Activated CD4-positive, alpha-beta T cell treated with anti-CD3 and anti-CD28 coated beads, Interleukin-2, amount 10 ng/mL, durations not matched to agents 7 days and 5 days (primary cell): ENCODE measurements around the gene ILK. TPM values are rescaled to one million over a fixed set of nuclear protein-coding genes. Genes with fewer than 3 reads are reported as not detected.
A peak's percentile ranks its signal among the peaks of the same experiment; 100 is the strongest.

Experiments used
- CTCF ChIA-PET: fragments of 350-600 bp; sonication (Branson Sonifier 250); formaldehyde crosslinking; loops from one replicate; lab custom pipeline; 2021; ENCODE audit warnings: antibody characterized with exemption; lab: Charles Lee
- POLR2A ChIA-PET: fragments of 350-600 bp; sonication (Branson Sonifier 250); formaldehyde crosslinking; loops from one replicate; lab custom pipeline; 2021; ENCODE audit warnings: antibody characterized with exemption; lab: Charles Lee
- DNase-seq: peaks from one replicate; pipeline ENCODE4 v3.0.0-alpha.2; 2020
- H3K27ac Mint-ChIP-seq: one replicate; pipeline ENCODE4 v1.8.0; 2021; ENCODE audit warnings: mild to moderate bottlenecking, moderate library complexity, mixed read lengths
- H3K27me3 Mint-ChIP-seq: one replicate; pipeline ENCODE4 v1.8.0; 2021; ENCODE audit warnings: mixed read lengths
- H3K36me3 Mint-ChIP-seq: one replicate; pipeline ENCODE4 v1.8.0; 2021; ENCODE audit warnings: low read depth, mixed read lengths
- H3K4me1 Mint-ChIP-seq: one replicate; pipeline ENCODE4 v1.8.0; 2021; ENCODE audit warnings: mixed read lengths
- H3K4me3 Mint-ChIP-seq: one replicate; pipeline ENCODE4 v1.8.0; 2021; ENCODE audit warnings: mild to moderate bottlenecking, moderate library complexity, mixed read lengths
- H3K9me3 Mint-ChIP-seq: one replicate; pipeline ENCODE4 v1.8.0; 2021; ENCODE audit warnings: mixed read lengths
- total RNA-seq, 2 experiments: library from RNA; stranded (reverse); gene quantifications; one replicate each; pipeline ENCODE4 v1.2.3, GENCODE V29; 2021

The ILK gene
- total RNA-seq, 2 experiments from 2014 or later, result 155 to 163 TPM

DNA sequence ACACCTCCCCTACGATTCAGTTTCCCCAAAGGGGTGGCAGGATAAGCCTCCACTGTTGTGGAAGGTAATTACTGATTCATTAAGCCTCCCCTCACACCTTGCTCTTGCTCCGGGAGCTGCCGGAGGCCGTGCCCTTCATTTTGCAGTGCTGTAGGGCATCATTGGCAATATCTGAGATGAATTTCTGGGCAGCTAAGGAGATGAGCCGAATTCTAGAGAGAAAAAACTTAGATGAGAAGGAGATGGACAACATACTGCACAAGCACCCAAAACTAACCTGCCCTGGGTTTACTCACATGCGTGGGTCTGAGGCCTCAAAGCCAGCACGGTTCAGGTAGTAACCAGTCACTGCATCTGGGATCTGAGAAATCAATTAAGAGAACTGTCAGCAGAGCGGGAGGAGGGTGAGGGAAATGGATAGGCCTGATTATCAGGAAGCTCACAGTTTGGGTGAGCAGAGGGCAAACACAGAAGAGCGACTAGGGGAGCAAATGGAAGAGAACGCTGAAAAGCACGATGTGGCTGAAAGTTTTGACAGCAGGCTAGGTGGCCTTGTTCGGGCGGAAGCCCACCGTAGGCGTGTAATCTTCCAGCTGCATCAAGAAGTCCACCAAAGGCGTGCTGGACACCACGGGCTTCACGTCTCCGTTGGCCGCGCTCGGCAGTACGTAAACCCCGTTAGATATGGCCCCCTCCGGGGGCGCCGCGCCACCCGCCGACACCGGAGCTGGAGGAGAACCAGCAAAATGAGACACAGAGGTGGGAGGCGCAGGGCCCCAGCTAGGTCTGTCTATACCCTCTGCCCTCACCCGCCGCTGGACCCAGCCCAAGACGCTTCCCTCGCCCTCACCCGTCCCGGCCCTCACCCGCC is 7.8 kb downstream of the ILK start:
- H3K4me3 Mint-ChIP-seq, result peak overlapping the region; percentile 80
- no peaks in the 10 kb centered on the region for H3K9me3 Mint-ChIP-seq
- ChIA-PET POLR2A (interaction anchor here (0.7 to 1.8 kb wide), 4 partner anchors 9 to 252 kb away, joined by 3 to 7 read pairs (median 5); partner anchors contain the start of gene MRPL17), CTCF (interaction anchor here (0.8 to 3.8 kb wide), 11 partner anchors 10 to 232 kb away, joined by 3 to 14 read pairs (median 5); partner anchors contain the start of gene MRPL17)
- H3K27ac Mint-ChIP-seq, result peak overlapping the region; percentile 85
- peak; percentile 30 for DNase-seq
- H3K4me1 Mint-ChIP-seq, result peaks cover 42% of the 10 kb centered on the region
- H3K27me3 Mint-ChIP-seq, result no peaks in the 10 kb centered on the region
- H3K36me3 Mint-ChIP-seq, result peaks cover 58% of the 10 kb centered on the region

DNA sequence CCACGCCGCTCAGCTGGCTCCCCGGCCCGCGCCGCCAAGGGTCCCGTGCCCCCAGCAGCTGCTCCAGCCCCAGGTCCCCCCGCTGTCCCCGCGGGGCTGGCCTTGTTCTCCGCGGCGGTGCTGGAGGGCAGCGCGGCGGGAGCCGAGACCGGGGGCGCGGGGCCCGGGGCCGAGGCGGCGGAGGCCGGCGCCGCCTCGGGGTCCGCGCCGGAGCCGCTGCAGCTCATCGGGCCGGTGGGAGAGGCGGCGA is 8.3 kb downstream of the ILK start:
- no peak for DNase-seq
- no peaks in the 10 kb centered on the region for H3K9me3 Mint-ChIP-seq
- CTCF ChIA-PET, result interaction anchor here (0.8 to 3.8 kb wide), 12 partner anchors 10 to 233 kb away, joined by 3 to 14 read pairs (median 5); partner anchors contain the start of gene MRPL17
- H3K4me1 Mint-ChIP-seq, result peaks cover 43% of the 10 kb centered on the region
- H3K27ac Mint-ChIP-seq, result peak overlapping the region; percentile 85
- H3K4me3 Mint-ChIP-seq, result peak overlapping the region; percentile 80
- peaks cover 59% of the 10 kb centered on the region for H3K36me3 Mint-ChIP-seq
- H3K27me3 Mint-ChIP-seq, result no peaks in the 10 kb centered on the region
- POLR2A ChIA-PET, result interaction anchor here (0.7 to 1.8 kb wide), 4 partner anchors 9 to 252 kb away, joined by 3 to 7 read pairs (median 5); partner anchors contain the start of gene MRPL17

DNA sequence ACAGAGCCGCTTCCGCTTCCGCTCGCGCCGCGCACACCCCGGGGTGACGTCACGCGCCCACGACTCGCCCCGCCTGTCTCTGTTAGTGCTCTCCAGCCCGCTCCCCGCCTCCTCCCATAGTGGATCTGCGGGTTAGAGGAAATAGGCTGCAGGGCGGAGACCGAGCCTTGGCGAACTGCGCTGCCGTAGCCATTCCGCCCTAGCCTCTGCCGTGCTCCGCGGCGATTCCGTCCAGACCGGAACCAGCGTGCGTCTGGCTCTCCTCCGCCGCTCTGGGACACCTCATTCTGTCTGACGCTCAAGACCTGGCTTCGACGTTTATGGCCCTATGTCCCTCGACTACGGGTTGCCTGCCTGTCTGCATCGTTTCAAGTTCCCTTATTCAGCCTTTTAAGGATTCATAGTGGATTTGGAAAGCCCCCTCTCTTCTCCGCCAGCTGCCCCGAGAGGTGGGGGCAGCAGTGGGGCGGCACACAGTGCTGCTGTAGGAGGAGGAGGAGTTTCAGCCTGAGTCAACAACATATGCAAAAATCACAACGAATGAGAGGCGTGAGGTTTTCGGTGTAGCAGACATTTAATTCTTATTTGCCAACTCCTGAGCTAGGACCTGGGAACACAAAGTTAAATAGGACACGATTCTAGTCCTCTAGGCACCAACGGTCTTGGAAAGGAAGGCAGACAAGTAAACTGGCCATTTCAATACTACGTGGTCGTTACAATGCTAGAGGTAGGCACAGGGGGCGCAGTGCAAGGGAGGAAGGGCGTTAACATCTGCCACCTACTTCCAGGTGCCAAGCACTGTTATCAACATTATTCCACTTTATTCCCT is 8.9 kb downstream of the ILK start, which contains the start of gene TAF10:
TAF10 (minus strand) TSS at position 4 of the 829 bp plus-strand sequence. CDS start 27 bp downstream, outside the sequence.
- no peaks in the 10 kb centered on the region for H3K9me3 Mint-ChIP-seq
- POLR2A ChIA-PET, result interaction anchor here (0.7 to 1.8 kb wide), 4 partner anchors 10 to 251 kb away, joined by 3 to 7 read pairs (median 5); partner anchors contain the start of gene MRPL17
- peaks cover 42% of the 10 kb centered on the region for H3K4me1 Mint-ChIP-seq
- CTCF ChIA-PET, result interaction anchor here (0.8 to 3.8 kb wide), 14 partner anchors 8 to 233 kb away, joined by 3 to 14 read pairs (median 4); partner anchors contain the start of genes ILK and MRPL17
- no peaks in the 10 kb centered on the region for H3K27me3 Mint-ChIP-seq
- peak within 1 kb of the TSS; percentile 80 for H3K4me3 Mint-ChIP-seq
- peaks cover 57% of the 10 kb centered on the region for H3K36me3 Mint-ChIP-seq
- peak; percentile 96 for DNase-seq
- peak within 1 kb of the TSS; percentile 85 for H3K27ac Mint-ChIP-seq

DNA sequence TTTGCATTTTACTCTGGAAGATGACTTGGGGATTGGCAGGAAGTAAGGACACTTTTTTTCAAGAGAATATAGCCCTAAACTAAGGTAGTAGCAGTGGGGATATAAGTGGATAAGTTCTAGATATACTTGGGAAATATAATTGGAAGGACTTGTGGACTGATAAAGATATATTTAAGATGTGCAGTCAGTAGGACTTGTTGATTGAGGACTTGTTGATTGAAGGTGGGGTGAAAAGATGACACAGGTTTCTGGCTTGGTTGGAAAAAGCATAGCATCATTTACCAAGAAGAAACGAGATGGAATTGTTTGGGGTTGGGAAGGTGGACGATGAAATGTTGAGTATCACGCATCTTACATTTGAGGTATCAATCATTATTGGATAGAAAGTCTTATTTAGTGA is 9.9 kb downstream of the ILK start:
- Mint-ChIP-seq H3K27me3 (no peaks in the 10 kb centered on the region), H3K36me3 (peaks cover 47% of the 10 kb centered on the region), H3K4me1 (peaks cover 33% of the 10 kb centered on the region), H3K27ac (no peak overlapping the region), H3K4me3 (no peak overlapping the region), H3K9me3 (no peaks in the 10 kb centered on the region)
- ChIA-PET CTCF (interaction anchor here (1.3 to 3.8 kb wide), 6 partner anchors 9 to 82 kb away, joined by 4 to 14 read pairs (median 6); partner anchors contain the start of genes ILK and MRPL17), POLR2A (no interaction called here)
- DNase-seq, result no peak

DNA sequence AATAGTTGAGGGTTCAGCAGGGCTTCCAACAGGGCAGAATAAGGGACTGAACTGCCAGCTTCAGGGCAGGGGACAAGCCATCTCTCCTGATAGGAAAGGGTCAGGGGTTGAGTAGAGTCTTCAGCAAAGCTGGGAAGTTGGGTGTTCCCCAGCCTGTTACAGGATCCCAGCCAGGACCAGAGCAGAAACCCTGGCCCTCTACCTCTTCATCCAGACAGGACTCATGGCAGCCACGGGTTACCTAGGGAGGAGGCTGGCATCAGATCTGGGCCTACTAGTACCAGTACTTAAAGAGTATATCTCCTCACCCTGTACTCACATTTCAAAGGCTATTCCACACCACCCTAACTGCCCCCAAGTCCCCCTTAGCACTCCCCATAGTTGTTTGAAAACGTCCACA is 10.9 kb downstream of the ILK start:
- CTCF ChIA-PET, result interaction anchor here (3.8 kb wide), 1 partner anchor 69 kb away, joined by 14 read pairs; the partner anchor contains the start of gene MRPL17
- DNase-seq, result no peak

DNA sequence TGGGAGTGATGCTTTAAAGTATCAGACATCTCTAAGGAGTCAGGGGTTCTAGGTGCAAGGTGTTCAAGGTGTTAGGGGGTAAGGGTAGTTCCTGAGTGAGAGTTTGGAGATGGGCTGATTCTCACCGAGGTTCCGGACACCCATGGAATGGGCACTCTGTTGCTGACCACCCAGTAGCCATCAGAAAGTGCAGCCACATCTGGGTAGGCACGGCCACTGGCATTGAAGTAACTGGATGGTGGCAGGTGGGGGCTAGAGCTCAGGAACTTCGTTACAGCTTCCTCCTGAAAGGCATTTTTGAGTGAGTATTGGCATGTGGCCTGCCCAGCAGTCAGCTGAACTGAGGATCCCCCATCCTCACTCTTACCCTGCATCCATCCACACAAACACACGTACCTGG is 11.5 kb downstream of the ILK start:
- H3K27me3 Mint-ChIP-seq, result no peaks in the 10 kb centered on the region

More for the DNA sequence above, 10.9 kb downstream of the ILK start:
- Mint-ChIP-seq H3K27me3 (no peaks in the 10 kb centered on the region), H3K4me3 (no peak overlapping the region), H3K4me1 (peaks cover 27% of the 10 kb centered on the region), H3K36me3 (peaks cover 39% of the 10 kb centered on the region), H3K27ac (no peak overlapping the region), H3K9me3 (no peaks in the 10 kb centered on the region)
- POLR2A ChIA-PET, result no interaction called here

DNA sequence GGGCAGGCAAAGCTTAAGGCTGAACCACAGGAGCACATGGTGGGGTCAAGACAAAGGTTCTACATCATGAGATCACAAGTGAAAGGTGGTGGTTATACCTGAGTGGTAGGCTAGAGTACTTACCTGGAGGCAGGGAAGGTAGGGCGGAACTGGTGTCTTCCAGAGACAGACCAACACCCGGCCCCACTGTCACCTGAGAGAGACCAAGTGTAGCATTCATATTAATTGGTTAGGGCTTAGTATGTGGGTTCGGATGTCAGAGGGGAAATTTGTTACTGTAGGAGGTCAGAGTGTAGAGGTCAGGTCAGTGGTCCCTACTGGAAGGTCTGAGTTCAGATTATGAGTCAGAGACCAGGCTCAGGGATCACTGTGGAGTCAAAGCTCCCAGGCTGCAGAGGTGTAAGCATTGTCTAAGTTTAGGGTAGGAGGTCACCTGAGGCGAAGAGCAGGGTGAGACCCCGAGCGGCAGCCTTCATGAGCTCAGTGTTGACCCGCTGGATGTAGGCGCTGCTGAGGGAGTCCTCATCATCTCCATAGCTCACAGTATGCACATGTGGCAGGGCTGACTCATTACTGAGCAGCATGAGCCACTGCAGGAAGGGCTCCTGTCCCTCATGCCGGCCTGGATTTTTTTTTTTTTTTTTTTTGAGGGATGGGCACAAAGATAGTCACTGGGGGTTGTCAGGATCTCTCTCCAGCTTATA is 12.5 kb downstream of the ILK start:
- H3K4me3 Mint-ChIP-seq, result no peak overlapping the region
- ChIA-PET CTCF (interaction anchor here (1.1 to 1.5 kb wide), 3 partner anchors 12 to 67 kb away, joined by 3 to 4 read pairs (median 3); partner anchors contain the start of gene MRPL17), POLR2A (interaction anchor here (1.2 kb wide), 1 partner anchor 11 kb away, joined by 3 read pairs; no protein-coding TSS in a partner anchor)

More for the DNA sequence above, 11.5 kb downstream of the ILK start:
- H3K36me3 Mint-ChIP-seq, result peaks cover 33% of the 10 kb centered on the region
- DNase-seq, result no peak
- peaks cover 21% of the 10 kb centered on the region for H3K4me1 Mint-ChIP-seq
- H3K4me3 Mint-ChIP-seq, result no peak overlapping the region
- POLR2A ChIA-PET, result no interaction called here
- H3K27ac Mint-ChIP-seq, result no peak overlapping the region
- CTCF ChIA-PET, result interaction anchor here (1.1 to 1.5 kb wide), 3 partner anchors 11 to 68 kb away, joined by 3 to 4 read pairs (median 3); partner anchors contain the start of gene MRPL17
- H3K9me3 Mint-ChIP-seq, result no peaks in the 10 kb centered on the region

DNA sequence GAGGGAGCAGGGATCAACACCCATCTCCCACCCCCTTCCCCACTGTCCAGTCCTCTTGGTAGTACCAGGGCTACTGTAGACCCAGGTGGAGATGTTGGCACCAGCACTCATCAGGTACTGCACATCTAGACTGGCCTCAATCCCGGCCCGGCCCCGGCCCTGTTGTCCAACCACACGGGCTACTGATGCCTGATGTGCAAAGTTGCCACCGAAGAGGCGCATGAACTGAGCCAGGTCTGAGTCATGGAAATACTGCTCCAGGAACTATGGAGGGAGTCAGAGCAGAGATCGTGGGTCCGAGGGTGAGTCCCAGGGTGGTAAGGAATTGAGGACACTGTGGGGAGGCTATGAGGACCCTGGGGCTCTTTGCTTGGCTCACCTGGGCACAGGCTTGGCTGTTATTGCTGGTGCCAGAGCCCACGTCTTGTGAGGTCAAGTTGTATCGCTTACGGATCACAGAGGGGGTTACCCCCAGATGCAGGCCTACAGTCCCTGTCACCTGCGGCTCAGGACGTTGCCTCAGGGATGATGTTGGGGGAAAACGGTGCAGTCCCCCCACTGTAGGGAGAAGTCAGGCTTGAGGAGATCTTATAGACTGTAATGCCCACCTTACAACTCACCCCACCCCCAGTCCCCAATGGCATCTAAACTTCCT is 13.1 kb downstream of the ILK start:
- DNase-seq, result no peak
- peaks cover 16% of the 10 kb centered on the region for H3K36me3 Mint-ChIP-seq
- POLR2A ChIA-PET, result interaction anchor here (1.2 kb wide), 1 partner anchor 10 kb away, joined by 3 read pairs; no protein-coding TSS in a partner anchor
- no peak overlapping the region for H3K4me3 Mint-ChIP-seq
- H3K9me3 Mint-ChIP-seq, result no peaks in the 10 kb centered on the region
- CTCF ChIA-PET, result interaction anchor here (0.6 to 1.6 kb wide), 6 partner anchors 10 to 55 kb away, joined by 3 to 8 read pairs (median 4); no protein-coding TSS in a partner anchor
- peaks cover 7% of the 10 kb centered on the region for H3K4me1 Mint-ChIP-seq
- no peak overlapping the region for H3K27ac Mint-ChIP-seq
- no peaks in the 10 kb centered on the region for H3K27me3 Mint-ChIP-seq

More for the DNA sequence above, 12.5 kb downstream of the ILK start:
- Mint-ChIP-seq H3K36me3 (peaks cover 23% of the 10 kb centered on the region), H3K4me1 (peaks cover 12% of the 10 kb centered on the region), H3K27me3 (no peaks in the 10 kb centered on the region), H3K27ac (peak overlapping the region; percentile 39), H3K9me3 (no peaks in the 10 kb centered on the region)
- DNase-seq, result no peak

DNA sequence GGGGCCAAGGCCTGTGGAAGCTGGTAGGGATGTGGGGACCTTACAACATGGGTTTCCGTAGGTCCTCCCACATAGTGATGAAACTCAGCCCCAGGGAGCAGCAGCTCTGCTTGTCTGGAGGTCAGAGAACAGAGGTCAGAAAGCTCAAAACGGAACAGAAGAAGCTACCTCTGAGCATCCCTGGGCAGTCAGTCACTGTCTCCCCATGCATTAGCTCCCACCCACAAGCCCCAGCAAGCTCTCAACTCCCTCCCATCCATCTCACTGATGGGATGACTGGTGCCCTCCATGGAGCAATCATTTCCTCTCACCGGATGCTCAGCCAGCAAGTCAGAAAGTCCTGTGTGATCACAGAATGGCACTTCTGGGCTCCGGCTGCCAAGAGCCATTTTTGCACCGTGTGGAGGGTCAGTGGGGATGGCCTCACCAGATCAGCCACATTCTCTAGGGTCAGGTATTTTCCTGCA is 13.8 kb downstream of the ILK start:
- Mint-ChIP-seq H3K9me3 (no peaks in the 10 kb centered on the region), H3K36me3 (peaks cover 16% of the 10 kb centered on the region), H3K27ac (no peak overlapping the region), H3K4me1 (peaks cover 7% of the 10 kb centered on the region), H3K4me3 (no peak overlapping the region), H3K27me3 (no peaks in the 10 kb centered on the region)
- DNase-seq, result no peak
- ChIA-PET POLR2A (interaction anchor here (1.0 kb wide), 1 partner anchor 10 kb away, joined by 3 read pairs; no protein-coding TSS in a partner anchor), CTCF (interaction anchor here (0.6 to 1.6 kb wide), 6 partner anchors 10 to 54 kb away, joined by 3 to 8 read pairs (median 4); no protein-coding TSS in a partner anchor)

DNA sequence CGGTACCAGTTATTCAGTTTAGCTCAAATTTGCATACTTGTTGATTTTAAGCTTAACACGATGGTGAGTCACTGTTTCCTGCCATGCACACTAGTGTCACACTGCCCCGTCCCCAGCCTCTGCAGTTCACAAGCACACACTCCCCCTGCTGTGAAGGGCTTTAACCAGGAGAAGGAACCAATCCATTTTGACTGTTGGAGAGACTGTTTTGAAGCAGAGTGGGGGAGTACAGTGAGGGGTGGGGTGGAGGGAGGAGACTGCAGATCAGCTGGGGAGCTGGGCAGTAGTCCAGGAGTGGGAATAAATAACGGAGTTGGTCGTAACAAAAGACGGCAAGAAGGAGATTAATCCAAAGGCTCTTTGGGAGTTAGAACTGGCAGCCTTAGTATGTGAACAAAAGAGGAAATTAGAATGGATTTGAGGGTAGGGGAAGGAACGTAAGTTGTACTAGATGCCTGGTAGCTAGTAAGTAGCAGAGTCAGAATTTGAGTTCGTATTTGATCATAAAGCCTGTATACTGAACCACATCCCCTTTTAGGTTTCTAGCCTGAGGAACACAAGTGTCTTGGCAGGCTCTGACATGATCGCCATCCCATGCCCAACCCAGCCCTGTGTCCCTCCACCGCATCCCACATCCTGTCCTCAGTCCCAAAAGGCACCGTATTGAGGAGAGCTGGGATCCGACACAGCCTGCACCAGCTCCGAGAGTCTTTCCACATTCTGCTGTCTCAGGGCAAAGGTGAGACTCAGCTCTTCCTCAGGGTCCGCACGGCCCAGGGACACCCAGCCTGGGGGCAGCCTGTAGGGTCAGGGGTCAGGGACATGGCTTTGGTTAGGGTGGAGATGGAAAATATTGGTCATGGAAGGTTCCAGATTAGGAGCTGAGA is 14.8 kb downstream of the ILK start:
- Mint-ChIP-seq H3K36me3 (peaks cover 16% of the 10 kb centered on the region), H3K4me1 (peaks cover 7% of the 10 kb centered on the region), H3K9me3 (no peaks in the 10 kb centered on the region), H3K27ac (no peak overlapping the region), H3K4me3 (no peak overlapping the region), H3K27me3 (no peaks in the 10 kb centered on the region)
- ChIA-PET POLR2A (interaction anchor here (0.6 to 1.0 kb wide), 3 partner anchors 9 to 143 kb away, joined by 3 read pairs; no protein-coding TSS in a partner anchor), CTCF (interaction anchor here (0.9 to 2.4 kb wide), 17 partner anchors 9 to 92 kb away, joined by 3 to 12 read pairs (median 4); partner anchors contain the start of gene MRPL17)
- DNase-seq, result peak; percentile 57
